DND-41 (cell line): ENCODE measurements around the gene PKD1L1.
"Not testable (repeated sequence)": the region's sequence is repeated elsewhere in the genome, so short reads cannot be mapped to it uniquely, and the experiment has no call there.

Experiments
- ATAC-seq: fragments of 200-7000 bp; cut with Tn5 transposase; 3 replicates; pipeline ENCODE4 v1.9.1; 2021; ENCODE audit warnings: low read depth; ENCODE audit not compliant: insufficient read depth
- DNase-seq: peaks from one replicate; pipeline ENCODE4 v3.0.0-alpha.2; 2020
- H2AFZ ChIP-seq: 2 replicates; pipeline ENCODE4 v1.6.0; 2012; ENCODE audit warnings: low read depth, low read length
- H3K27ac ChIP-seq: 2 replicates; pipeline ENCODE4 v1.5.1; 2012; ENCODE audit warnings: low read length, inconsistent platforms
- H3K27me3 ChIP-seq: fragments of 200-600 bp; sonication (generic); 2 replicates; pipeline ENCODE4 v1.6.0; 2012; ENCODE audit warnings: low read length, mild to moderate bottlenecking, inconsistent platforms; ENCODE audit not compliant: insufficient read depth, poor library complexity
- H3K36me3 ChIP-seq: 2 replicates; pipeline ENCODE4 v1.5.1; 2012; ENCODE audit warnings: low read length, inconsistent platforms; ENCODE audit not compliant: insufficient read depth
- H3K4me1 ChIP-seq: 2 replicates; pipeline ENCODE4 v1.5.1; 2012; ENCODE audit warnings: mild to moderate bottlenecking, low read length; ENCODE audit not compliant: insufficient read depth
- H3K4me2 ChIP-seq: 2 replicates; pipeline ENCODE4 v1.6.0; 2012; ENCODE audit warnings: mild to moderate bottlenecking, moderate library complexity, low read length, inconsistent platforms; ENCODE audit not compliant: insufficient read depth
- H3K4me3 ChIP-seq, 2 experiments: fragments of 200-600 bp in 1 of 2; shearing (Covaris generic) in 1 of 2; 2 replicates each; pipeline ENCODE4 v1.5.1; 2012 to 2016; ENCODE audit warnings: inconsistent platforms in 2 of 2, low read length in 2 of 2, mild to moderate bottlenecking in 2 of 2, low read depth in 1 of 2, moderate library complexity in 1 of 2
- H3K79me2 ChIP-seq: 2 replicates; pipeline ENCODE4 v1.6.0; 2012; ENCODE audit warnings: low read length, inconsistent platforms; ENCODE audit not compliant: insufficient read depth
- H3K9ac ChIP-seq: 2 replicates; pipeline ENCODE4 v1.6.0; 2012; ENCODE audit warnings: low read depth, mild to moderate bottlenecking, inconsistent platforms, low read length, moderate library complexity
- H3K9me3 ChIP-seq: 2 replicates; pipeline ENCODE4 v1.5.1; 2012; ENCODE audit warnings: low read length, moderate library complexity, mild to moderate bottlenecking, inconsistent platforms; ENCODE audit not compliant: insufficient read depth, severe bottlenecking
- H4K20me1 ChIP-seq: 2 replicates; pipeline ENCODE4 v1.6.0; 2012; ENCODE audit warnings: low read length; ENCODE audit not compliant: insufficient read depth
- EZH2 ChIP-seq: IDR thresholded peaks from 3 replicates; pipeline ENCODE4 v1.6.1; 2012; ENCODE audit warnings: borderline replicate concordance, low read depth, mild to moderate bottlenecking, moderate library complexity, low read length, inconsistent platforms; ENCODE audit not compliant: severe bottlenecking
- TF ChIP-seq, protein P1 (sequence below): IDR thresholded peaks from 2 replicates; pipeline ENCODE4 v1.5.1; 2012; ENCODE audit warnings: borderline replicate concordance, low read length, moderate library complexity, mild to moderate bottlenecking; ENCODE audit not compliant: poor library complexity, severe bottlenecking; ENCODE audit errors: extremely low read depth

PKD1L1 gene

DNA sequence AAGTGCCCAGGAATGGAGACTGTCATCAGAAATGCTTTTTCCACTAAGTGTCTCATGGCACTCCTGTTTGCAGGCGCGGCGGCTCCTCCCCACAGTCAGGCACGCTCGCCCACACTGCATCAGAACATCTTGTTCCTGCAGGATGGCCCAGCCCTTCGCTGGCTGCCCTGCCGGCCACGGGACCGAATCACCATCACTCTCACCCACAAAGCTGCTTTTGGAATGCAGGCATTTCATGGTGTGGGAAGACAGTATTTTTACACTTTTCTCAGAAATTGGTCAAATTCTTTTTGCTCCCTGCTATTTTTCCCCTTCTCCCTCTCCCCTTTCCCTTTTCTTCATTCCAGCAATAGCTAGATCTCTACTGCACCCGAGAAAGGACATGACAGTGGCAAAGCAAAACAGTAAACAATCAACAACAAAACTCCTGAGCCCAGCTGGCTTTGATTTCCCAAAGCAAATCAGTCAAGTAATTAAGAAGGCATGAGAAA is 190.3 kb downstream of the PKD1L1 start:
- H2AFZ ChIP-seq = no peak overlapping the region
- H3K27me3 ChIP-seq = no peaks in the 10 kb centered on the region
- no peak overlapping the region for H3K27ac ChIP-seq
- DNase-seq (no peak), ATAC-seq (no peak)
- H3K4me3 ChIP-seq = no peak overlapping the region
- H3K9me3 ChIP-seq = no peaks in the 10 kb centered on the region
- no peaks in the 10 kb centered on the region for H3K36me3 ChIP-seq
- TF ChIP-seq EZH2 = no peak
- TF ChIP-seq, protein P1, sequence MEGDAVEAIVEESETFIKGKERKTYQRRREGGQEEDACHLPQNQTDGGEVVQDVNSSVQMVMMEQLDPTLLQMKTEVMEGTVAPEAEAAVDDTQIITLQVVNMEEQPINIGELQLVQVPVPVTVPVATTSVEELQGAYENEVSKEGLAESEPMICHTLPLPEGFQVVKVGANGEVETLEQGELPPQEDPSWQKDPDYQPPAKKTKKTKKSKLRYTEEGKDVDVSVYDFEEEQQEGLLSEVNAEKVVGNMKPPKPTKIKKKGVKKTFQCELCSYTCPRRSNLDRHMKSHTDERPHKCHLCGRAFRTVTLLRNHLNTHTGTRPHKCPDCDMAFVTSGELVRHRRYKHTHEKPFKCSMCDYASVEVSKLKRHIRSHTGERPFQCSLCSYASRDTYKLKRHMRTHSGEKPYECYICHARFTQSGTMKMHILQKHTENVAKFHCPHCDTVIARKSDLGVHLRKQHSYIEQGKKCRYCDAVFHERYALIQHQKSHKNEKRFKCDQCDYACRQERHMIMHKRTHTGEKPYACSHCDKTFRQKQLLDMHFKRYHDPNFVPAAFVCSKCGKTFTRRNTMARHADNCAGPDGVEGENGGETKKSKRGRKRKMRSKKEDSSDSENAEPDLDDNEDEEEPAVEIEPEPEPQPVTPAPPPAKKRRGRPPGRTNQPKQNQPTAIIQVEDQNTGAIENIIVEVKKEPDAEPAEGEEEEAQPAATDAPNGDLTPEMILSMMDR = no peak
- H3K9ac ChIP-seq = no peak overlapping the region
- no peaks in the 10 kb centered on the region for H4K20me1 ChIP-seq
- H3K79me2 ChIP-seq = no peaks in the 10 kb centered on the region
- H3K4me2 ChIP-seq = no peak overlapping the region
- H3K4me1 ChIP-seq = no peaks in the 10 kb centered on the region

DNA sequence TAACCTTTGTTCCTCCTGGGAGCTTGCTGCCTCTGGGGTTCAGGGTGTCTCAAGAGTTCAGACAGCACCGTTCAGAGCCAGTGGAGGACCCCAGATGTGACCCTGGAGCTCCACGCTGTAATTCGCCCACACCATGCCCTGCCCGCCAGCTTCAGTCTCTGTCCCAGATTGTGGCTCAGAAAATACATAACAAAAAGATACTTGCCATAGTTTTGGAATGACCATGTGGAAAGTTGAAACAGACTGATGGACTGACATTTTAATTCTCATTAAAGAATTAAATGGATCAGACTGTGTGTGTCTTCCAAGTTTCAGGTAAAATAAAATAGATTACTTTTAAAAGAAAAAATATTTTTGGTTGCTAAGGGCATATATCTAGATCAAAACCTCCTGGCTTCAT is 191.6 kb downstream of the PKD1L1 start:
- Histone ChIP-seq H3K79me2 (no peaks in the 10 kb centered on the region), H3K36me3 (no peaks in the 10 kb centered on the region), H3K27me3 (no peaks in the 10 kb centered on the region), H3K4me1 (no peaks in the 10 kb centered on the region), H3K4me3 (no peak overlapping the region), H3K4me2 (no peak overlapping the region), H3K9ac (no peak overlapping the region), H4K20me1 (no peaks in the 10 kb centered on the region), H3K27ac (no peak overlapping the region), H2AFZ (no peak overlapping the region), H3K9me3 (no peaks in the 10 kb centered on the region)
- no peak for TF ChIP-seq EZH2
- TF ChIP-seq, protein P1 = no peak
- ATAC-seq = no peak
- DNase-seq = no peak

DNA sequence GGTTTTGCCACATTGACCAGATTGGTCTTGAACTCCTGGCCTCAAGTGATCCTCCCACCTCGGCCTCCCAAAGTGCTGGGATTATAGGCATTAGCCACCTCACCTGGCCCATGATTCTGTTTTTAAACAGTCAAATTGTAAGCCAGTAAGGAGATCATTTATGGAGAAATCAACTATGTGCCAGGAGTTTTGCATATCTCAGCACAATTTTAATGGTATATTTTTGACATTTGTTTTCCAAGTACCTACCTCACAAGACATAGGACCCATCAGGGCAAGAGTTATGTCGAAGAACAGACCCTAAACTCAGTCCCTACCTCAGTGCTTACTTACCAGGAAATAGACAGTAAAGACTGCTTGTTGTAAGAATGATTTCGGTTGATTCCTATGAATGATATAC is 193.0 kb downstream of the PKD1L1 start:
- H3K27me3 ChIP-seq = no peaks in the 10 kb centered on the region
- no peaks in the 10 kb centered on the region for H4K20me1 ChIP-seq
- no peaks in the 10 kb centered on the region for H3K36me3 ChIP-seq
- no peak overlapping the region for H3K27ac ChIP-seq
- no peak overlapping the region for H3K4me2 ChIP-seq
- H3K4me1 ChIP-seq = no peaks in the 10 kb centered on the region
- H3K79me2 ChIP-seq = no peaks in the 10 kb centered on the region
- H2AFZ ChIP-seq = no peak overlapping the region
- H3K9ac ChIP-seq = no peak overlapping the region
- no peaks in the 10 kb centered on the region for H3K9me3 ChIP-seq
- DNase-seq (no peak), ATAC-seq (no peak)
- H3K4me3 ChIP-seq = no peak overlapping the region
- no peak for TF ChIP-seq EZH2
- TF ChIP-seq, protein P1 = no peak

DNA sequence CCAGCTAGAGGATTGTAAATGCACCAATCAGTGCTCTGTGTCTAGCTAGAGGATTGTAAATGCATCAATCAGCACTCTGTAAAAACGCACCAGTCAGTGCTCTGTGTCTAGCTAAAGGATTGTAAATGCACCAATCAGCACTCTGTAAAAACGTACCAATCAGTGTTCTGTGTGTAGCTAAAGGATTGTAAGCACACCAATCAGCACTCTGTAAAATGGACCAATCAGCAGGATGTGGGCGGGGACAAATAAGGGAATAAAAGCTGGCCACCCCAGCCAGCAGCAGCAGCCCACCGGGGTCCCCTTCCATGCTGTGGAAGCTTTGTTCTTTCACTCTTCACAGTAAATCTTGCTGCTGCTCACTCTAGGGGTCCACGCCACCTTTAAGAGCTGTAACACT is 196.5 kb downstream of the PKD1L1 start:
- not testable (repeated sequence) for H3K9me3 ChIP-seq, H3K9ac ChIP-seq, H3K27ac ChIP-seq, H3K36me3 ChIP-seq, ATAC-seq, H2AFZ ChIP-seq, H4K20me1 ChIP-seq, DNase-seq, H3K4me1 ChIP-seq, H3K27me3 ChIP-seq, H3K79me2 ChIP-seq, H3K4me2 ChIP-seq, H3K4me3 ChIP-seq
